Hepatic stellate cell (primary cell): ENCODE data around the gene PRAC1.

Experiments
- DNase-seq: peaks from one replicate; pipeline ENCODE4 v3.0.0; 2011; ENCODE audit warnings: low spot score

The PRAC1 gene

DNA sequence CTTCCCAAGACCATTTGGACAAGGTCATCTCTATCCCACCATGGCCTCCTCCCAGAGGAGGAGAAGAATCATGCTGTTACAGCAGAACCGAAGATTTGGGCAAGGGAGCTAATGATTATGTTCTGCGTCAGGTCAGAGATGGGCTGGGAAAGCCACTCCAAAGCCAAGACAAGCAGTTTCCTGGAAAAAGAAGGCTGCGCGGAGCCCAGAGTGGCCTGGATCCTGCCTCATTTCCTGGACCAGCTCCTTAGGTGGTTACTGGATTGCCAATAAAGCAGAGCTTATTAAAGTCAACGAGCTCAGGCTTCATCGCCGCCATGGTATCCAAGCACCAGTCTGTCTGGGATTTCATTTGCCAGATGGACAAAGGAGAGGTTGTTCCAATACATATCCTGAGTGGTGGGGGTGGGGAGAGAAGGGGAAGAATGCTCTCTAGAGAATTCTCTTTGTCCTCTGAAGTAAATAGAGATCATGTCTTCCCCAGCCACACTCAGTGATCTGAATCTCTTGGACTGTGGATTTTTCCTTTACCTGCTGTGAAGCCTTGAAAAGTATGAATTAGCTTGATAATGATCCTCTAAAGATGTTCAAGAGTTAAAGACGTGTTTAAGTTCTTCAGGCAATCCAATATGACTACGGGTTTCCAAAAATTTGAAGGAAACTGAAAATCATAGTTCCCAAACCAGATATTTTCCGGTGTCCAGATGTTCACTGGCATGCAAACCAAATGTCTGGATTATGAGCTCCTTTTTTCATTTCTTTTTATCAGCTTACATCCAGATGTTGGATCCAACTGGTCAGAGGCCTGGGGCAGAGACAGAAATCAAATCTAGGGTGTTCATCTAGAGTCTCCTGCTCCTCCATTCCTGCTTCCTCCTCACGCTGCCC lies 17.7 kb downstream of the PRAC1 start:
- DNase-seq: no peak

DNA sequence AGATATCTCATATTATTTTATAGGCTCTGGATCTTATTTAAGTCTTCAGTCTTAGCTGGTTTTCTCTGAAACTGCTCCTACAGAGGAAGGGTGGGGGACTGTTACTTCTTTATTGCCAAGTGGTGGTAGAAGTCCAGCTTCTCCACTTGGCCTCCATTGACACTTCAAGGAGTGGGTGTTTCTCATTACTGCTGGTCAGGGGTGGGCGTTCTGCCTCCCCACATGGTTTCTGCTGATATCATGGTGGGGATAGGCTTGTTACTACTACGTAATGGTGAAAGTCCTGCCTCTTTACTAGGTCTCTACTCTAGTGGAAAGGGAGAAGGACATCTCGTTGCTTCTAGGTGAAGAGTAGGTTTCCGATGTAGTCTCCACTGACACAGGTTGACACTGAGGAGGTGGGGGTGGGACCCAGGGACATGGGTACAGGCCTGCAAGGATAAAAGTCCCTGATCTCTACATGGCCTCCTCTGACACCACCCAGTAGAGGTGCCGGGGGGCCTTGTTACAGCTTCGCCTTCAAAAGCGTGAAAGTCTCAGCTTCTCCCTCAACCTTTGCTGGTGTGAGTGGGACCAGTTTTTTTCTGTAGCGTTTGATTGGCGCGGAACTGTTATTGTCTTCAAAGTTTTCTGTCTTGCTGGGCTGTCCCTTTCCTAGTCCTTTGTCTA lies 20.3 kb downstream of the PRAC1 start:
- DNase-seq: no peak

- no peak for DNase-seq
These were observed 29.1 kb downstream of the PRAC1 start for GRCh38 chr17:48693178-48693577.

- no peak for DNase-seq
These were observed 30.3 kb downstream of the PRAC1 start for GRCh38 chr17:48692049-48692448.

GRCh38 chr17:48690655-48691054 lies 31.7 kb downstream of the PRAC1 start:
- no peak for DNase-seq

DNA sequence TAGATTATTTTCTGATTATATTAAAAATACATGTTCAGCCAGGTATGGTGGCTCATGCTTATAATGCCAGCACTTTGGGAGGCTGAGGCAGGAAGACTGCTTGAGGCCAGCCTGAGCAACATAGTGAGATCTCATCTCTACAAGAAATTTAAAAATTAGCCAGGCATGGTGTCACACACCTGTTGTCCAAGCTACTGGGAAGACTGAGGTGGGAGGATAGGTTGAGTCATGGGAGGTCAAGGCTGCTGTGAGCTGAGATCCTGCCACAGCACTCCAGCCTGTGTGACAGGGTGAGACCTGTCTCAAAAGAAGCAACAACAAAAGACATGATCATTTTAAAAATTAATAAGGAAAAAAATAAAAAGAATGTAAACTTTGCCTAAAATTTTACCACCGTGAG lies 40.7 kb downstream of the PRAC1 start:
- DNase-seq: no peak

DNA sequence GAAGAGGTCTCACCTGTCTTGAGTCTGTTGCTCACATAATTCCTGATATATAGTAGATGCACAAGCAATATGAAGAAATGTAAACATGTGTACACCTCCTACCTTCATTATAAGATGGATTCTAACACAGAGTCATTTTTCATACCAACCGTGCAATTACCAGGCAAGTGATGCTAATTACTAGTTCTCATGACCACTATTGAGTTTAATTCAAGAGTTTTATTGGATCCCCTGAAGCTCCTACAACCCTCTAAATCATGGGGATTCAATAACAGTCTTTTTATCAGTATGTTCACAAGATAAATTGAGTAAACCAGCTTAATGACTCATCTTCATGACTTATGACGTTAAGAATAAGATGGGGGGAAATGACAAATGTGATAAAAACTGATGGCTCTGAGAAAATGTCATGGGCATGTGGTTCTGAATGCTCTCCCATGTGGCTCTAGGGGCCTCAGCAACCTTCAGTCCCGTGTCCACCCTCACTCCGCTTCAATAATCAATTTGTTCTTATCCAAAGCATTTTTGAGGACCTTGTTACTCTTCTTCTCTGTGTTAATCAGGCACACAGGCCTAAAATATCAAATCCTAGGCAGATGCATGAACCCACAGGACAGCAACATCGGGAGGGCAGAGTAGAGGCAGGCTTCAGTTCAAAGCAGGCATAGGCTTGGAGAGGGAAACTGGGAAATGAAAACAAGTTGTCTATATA lies 42.8 kb downstream of the PRAC1 start:
- DNase-seq: no peak

- DNase-seq: peak; percentile 54
These were observed 44.0 kb downstream of the PRAC1 start for GRCh38 chr17:48678141-48678971.

DNA sequence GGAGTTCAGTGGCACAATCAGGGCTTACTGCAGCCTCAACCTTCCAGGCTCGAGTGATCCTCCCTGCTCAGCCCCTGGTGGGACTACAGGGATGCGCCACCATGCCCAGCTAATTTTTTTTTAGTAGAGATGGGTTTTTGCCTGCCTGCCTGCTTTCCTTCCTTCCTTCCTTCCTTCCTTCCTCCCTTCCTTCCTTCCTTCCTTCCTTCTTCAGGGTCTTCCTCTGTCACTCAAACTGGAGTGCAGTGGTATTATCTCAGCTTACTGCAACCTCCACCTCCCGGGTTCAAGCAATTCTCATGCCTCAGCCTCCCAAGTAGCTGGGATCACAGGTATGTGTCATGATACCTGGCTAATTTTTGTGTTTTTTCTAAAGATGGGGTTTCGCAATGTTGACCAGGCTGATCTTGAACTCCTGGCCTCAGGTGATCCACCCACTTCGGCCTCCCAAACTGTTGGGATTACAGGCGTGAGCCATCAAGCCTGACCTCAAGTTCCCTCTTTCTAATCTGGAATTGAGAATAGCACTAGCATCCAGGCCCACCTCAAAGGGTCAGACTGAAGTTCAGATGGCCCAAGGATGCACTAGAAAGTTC lies 45.3 kb downstream of the PRAC1 start:
- DNase-seq: no peak

DNA sequence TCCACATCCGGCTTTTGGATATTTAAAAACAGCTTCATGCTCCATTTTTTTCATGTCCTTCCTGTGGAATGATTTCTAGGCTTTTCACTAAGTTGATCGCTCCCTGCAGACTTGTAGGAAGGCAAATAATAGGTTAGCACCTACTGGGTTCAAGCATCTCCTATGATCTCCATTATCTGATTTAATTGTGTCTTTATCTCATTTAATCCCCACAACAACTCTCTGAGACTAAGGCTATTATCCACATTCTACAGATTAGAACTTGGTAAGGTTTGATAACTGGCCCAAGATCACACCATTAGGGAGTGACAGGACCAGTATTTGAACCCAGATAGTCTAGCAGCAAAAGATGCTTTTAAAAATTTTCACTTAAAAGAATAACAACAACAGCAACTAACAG lies 50.0 kb downstream of the PRAC1 start:
- DNase-seq: no peak
